Tibial artery (tissue), 4 donors: ENCODE results near the gene BET1.

Experiments
- DNase-seq, 2 donors: peaks; one replicate each; pipeline ENCODE4 v3.0.0-alpha.2; 2019
- H3K27ac ChIP-seq, 2 donors: fragments of 200-600 bp; sonication (generic) in 1 of 2; 1 replicate in 1 of 2; 2 replicates in 1 of 2; pipeline ENCODE4 v1.5.1; 2018 to 2019; ENCODE audit warnings: mild to moderate bottlenecking in 1 of 2
- H3K27me3 ChIP-seq, 2 donors: fragments of 200-600 bp; sonication (generic) in 1 of 2; one replicate each; pipeline versions ENCODE4 v1.5.1 to v1.6.0; 2016 to 2019
- H3K36me3 ChIP-seq, 3 donors: fragments of 200-600 bp; sonication (generic) in 2 of 3; one replicate each; pipeline ENCODE4 v1.5.1; 2016 to 2019; ENCODE audit warnings: mild to moderate bottlenecking in 2 of 3
- H3K4me1 ChIP-seq, 4 donors: fragments of 200-600 bp; sonication (generic) in 2 of 4; 1 replicate in 3 of 4; 2 replicates in 1 of 4; pipeline ENCODE4 v1.5.1; 2016 to 2019
- H3K4me3 ChIP-seq, 2 donors: fragments of 200-600 bp; sonication (generic) in 1 of 2; 1 replicate in 1 of 2; 2 replicates in 1 of 2; pipeline ENCODE4 v1.5.1; 2018 to 2019; ENCODE audit warnings: mild to moderate bottlenecking in 2 of 2
- H3K9me3 ChIP-seq, 3 donors: fragments of 200-600 bp; sonication (generic) in 1 of 3; one replicate each; pipeline ENCODE4 v1.5.1; 2016 to 2019
- intact Hi-C: fragments of 100-400 bp; cut with DNase I; formaldehyde crosslinking; loops from one replicate; pipeline ENCODE4 v1.15.0; 2023; ENCODE audit warnings: low total_unique reads
- TF ChIP-seq, protein P1 (sequence below), 2 experiments: fragments of 200-600 bp in 1 of 2; fragments of 450-650 bp in 1 of 2; IDR thresholded peaks; one replicate each; pipeline ENCODE4 v1.5.1; 2017 to 2019; ENCODE audit warnings: antibody characterized with exemption in 2 of 2, mild to moderate bottlenecking in 1 of 2, moderate library complexity in 1 of 2

The BET1 gene

DNA sequence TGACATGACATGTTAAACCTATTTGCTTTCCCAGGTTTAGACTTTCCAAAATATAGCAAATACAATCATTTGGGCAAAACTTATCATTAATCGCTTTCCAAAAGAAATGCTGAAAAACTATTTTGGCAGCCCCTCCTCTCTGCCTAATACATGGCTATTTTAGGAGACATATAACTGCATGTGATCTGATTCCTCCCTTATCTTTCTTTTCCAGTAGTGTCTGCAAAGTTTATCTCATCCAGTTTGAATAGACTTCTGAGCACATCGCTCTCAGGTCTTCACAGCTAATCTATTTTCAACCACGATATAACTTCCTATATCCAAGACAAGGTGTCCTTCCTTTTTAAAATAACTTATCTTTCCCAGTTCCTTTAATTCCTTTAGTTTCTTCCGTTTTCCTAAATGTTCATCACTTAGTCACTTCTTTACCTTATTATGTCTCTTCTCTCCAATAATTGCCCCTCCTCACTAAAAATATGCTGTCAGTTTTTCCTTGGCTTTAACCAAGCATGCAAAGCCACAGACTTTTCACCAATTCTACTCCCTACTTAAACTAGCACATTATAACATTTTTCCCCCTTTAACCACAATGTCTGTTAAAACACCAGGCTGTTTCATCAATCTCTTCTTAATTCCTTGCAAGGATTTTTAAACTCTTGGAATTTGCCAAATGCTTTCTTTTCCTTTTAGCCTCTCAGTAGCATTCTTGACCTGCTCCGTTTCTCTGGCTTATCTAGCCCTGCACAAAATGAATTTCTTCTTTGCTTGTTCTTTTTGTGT lies 58.2 kb downstream of the BET1 start:
- no peaks in the 10 kb centered on the region for H3K27me3 ChIP-seq
- no peaks in the 10 kb centered on the region for H3K4me1 ChIP-seq
- intact Hi-C loops, result no loop called here
- H3K4me3 ChIP-seq, result no peak overlapping the region
- TF ChIP-seq, protein P1, sequence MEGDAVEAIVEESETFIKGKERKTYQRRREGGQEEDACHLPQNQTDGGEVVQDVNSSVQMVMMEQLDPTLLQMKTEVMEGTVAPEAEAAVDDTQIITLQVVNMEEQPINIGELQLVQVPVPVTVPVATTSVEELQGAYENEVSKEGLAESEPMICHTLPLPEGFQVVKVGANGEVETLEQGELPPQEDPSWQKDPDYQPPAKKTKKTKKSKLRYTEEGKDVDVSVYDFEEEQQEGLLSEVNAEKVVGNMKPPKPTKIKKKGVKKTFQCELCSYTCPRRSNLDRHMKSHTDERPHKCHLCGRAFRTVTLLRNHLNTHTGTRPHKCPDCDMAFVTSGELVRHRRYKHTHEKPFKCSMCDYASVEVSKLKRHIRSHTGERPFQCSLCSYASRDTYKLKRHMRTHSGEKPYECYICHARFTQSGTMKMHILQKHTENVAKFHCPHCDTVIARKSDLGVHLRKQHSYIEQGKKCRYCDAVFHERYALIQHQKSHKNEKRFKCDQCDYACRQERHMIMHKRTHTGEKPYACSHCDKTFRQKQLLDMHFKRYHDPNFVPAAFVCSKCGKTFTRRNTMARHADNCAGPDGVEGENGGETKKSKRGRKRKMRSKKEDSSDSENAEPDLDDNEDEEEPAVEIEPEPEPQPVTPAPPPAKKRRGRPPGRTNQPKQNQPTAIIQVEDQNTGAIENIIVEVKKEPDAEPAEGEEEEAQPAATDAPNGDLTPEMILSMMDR (IDR thresholded peaks at IDR 0.05), result no peak
- H3K9me3 ChIP-seq, result no peaks in the 10 kb centered on the region
- H3K27ac ChIP-seq, result no peak overlapping the region
- H3K36me3 ChIP-seq, result no peaks in the 10 kb centered on the region
- DNase-seq, result no peak

DNA sequence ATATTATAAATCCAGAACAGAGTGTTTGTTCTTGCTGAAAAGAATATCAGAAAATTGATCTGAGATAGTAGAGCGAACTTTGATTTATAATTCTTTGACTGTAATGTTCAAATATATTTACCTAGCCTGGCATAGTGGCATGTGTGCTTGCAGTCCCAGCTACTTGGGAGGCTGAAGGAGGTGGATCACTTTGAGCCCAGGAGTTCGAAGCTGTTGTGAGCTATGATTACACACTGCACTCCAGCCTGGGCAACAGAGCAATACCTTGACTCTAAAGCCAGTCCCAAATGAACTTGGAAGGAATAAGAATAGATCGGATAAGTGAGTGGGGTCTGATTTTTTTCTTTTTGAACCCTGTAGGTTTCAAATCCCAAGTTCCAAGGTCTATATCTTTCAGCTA lies 59.1 kb downstream of the BET1 start:
- H3K9me3 ChIP-seq, result no peaks in the 10 kb centered on the region
- H3K27me3 ChIP-seq, result no peaks in the 10 kb centered on the region
- H3K36me3 ChIP-seq, result no peaks in the 10 kb centered on the region
- H3K27ac ChIP-seq, result no peak overlapping the region
- no peak overlapping the region for H3K4me3 ChIP-seq
- H3K4me1 ChIP-seq, result no peaks in the 10 kb centered on the region
- DNase-seq, result no peak
- TF ChIP-seq, protein P1 (IDR thresholded peaks at IDR 0.05), result no peak
- intact Hi-C loops, result no loop called here

DNA sequence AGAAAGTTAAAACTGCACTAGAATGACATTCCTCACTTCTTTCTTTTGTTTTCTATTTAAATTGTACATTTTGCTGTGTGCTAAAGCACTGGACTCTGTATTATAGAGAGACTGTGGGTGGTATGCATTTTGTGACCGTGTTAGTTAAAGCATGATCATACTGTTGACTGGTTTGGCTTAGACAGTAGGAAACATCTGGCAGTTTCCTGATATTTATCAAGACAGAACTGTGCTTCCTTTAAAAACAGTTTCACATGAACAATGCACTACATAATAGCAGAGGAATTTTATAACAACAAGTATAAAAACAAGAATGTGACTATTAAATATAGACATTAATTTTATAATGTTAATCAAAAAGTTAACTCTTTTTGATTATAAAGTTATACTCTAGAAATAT lies 59.5 kb downstream of the BET1 start:
- no peak for DNase-seq
- H3K4me1 ChIP-seq, result no peaks in the 10 kb centered on the region
- H3K4me3 ChIP-seq, result no peak overlapping the region
- TF ChIP-seq, protein P1 (IDR thresholded peaks at IDR 0.05), result no peak
- H3K36me3 ChIP-seq, result no peaks in the 10 kb centered on the region
- H3K27ac ChIP-seq, result no peak overlapping the region
- H3K27me3 ChIP-seq, result no peaks in the 10 kb centered on the region
- H3K9me3 ChIP-seq, result no peaks in the 10 kb centered on the region
- intact Hi-C loops, result no loop called here

DNA sequence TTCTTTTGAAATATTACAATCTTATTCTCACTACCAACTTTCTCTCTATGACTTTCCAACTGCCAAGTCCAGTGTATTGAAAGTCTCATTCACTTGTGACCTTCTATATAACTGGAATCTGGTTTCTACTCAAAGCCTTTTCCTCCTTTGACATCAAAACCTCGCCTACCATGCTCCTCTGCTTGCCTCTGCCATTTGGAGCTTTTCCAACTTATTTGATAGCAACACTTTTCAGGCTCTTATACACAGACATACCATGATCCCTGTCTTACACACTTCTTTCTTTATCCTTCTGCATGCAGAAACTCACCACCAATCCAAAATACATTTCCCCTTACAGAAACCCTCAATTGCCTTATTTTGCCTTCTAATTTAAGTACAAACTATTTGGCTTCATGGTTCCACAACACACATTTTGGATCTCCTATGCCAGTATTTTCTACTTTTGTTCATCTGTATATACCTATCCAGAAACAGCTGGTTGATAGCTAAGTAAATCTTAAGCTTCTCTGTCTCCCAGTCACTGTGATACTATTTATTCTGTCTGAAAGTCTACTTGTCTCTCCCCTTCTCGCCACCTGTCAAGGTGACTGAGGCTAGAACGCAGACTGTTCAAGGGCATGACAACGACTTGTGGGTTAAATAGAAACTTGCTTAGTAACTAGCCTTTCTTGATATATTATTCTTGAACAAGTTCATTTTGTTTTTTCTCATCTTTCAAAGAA lies 60.2 kb downstream of the BET1 start:
- no peak for DNase-seq
- H3K27ac ChIP-seq, result no peak overlapping the region
- no peaks in the 10 kb centered on the region for H3K27me3 ChIP-seq
- no peak overlapping the region for H3K4me3 ChIP-seq
- no peaks in the 10 kb centered on the region for H3K36me3 ChIP-seq
- intact Hi-C loops, result no loop called here
- H3K9me3 ChIP-seq, result no peaks in the 10 kb centered on the region
- TF ChIP-seq, protein P1 (IDR thresholded peaks at IDR 0.05), result no peak
- no peaks in the 10 kb centered on the region for H3K4me1 ChIP-seq
